Body of pancreas (tissue), 4 donors: Measurements from ENCODE around the gene CACNG5. TPM values are rescaled to one million over a fixed set of nuclear protein-coding genes. Genes with fewer than 3 reads are reported as not detected.

Source experiments
- ATAC-seq: fragments of 150-250 bp; one replicate; pipeline ENCODE4 v1.9.1; 2016
- DNase-seq, 4 donors: peaks; one replicate each; pipeline ENCODE4 v3.0.0-alpha.2; 2019
- H3K27ac ChIP-seq, 4 donors: fragments of 200-600 bp; sonication (generic); 1 replicate in 3 of 4; 2 replicates in 1 of 4; pipeline versions ENCODE4 v1.5.1 to v1.6.1; 2016 to 2019; ENCODE audit warnings: mild to moderate bottlenecking in 1 of 4, mixed read lengths in 1 of 4, moderate library complexity in 1 of 4
- H3K27me3 ChIP-seq, 2 donors: fragments of 200-600 bp; sonication (generic); one replicate each; pipeline ENCODE4 v1.6.0; 2016; ENCODE audit warnings: mild to moderate bottlenecking in 1 of 2
- H3K36me3 ChIP-seq, 2 donors: fragments of 200-600 bp; sonication (generic); replicated peaks in 1 of 2; 2 replicates each; pipeline ENCODE4 v1.5.1; 2016; ENCODE audit warnings: low read depth in 2 of 2; ENCODE audit not compliant: insufficient read depth in 1 of 2
- H3K4me1 ChIP-seq: fragments of 200-600 bp; sonication (generic); one replicate; pipeline ENCODE4 v1.6.0; 2016
- H3K4me3 ChIP-seq, 2 donors: fragments of 200-600 bp; sonication (generic); 1 replicate in 1 of 2; 2 replicates in 1 of 2; pipeline ENCODE4 v1.5.1; 2016 to 2019
- H3K9me3 ChIP-seq, 3 donors: fragments of 200-600 bp; sonication (generic); 1 replicate in 2 of 3; 2 replicates in 1 of 3; pipeline ENCODE4 v1.5.1; 2016
- POLR2A ChIP-seq, 3 donors: fragments of 450-650 bp; IDR thresholded peaks; one replicate each; pipeline ENCODE4 v1.6.1; 2016; ENCODE audit warnings: antibody characterized with exemption in 3 of 3, mild to moderate bottlenecking in 2 of 3
- WGBS, 2 donors: methylation state at CpG; one replicate each; pipeline ENCODE4 v1.1.5; 2017; 5-methylcytosine and 5-hydroxymethylcytosine counted together
- intact Hi-C: fragments of 100-400 bp; cut with DNase I; formaldehyde crosslinking; loops from one replicate; pipeline ENCODE4 v1.15.1; 2023
- total RNA-seq, 2 donors: library from RNA; depleted of rRNA; stranded (reverse); fragments of >200 nt; gene quantifications; one replicate each; pipeline ENCODE4 v1.1.0, GENCODE V29; 2016
- TF ChIP-seq, protein P1 (sequence below), 7 experiments: fragments of 450-650 bp in 4 of 7; fragments of 200-600 bp in 3 of 7; sonication (generic) in 3 of 7; IDR thresholded peaks; one replicate each; pipeline ENCODE4 v1.5.1; 2016 to 2019; ENCODE audit warnings: antibody characterized with exemption in 7 of 7

The CACNG5 gene
- total RNA-seq, 2 donors from 2014 or later, result 0.52 TPM; not detected in 1

GRCh38 chr17:66833201-66833600 is 1.7 kb upstream of the CACNG5 start:
- intact Hi-C loops, result no loop called here
- peaks cover 12% of the 10 kb centered on the region for H3K4me1 ChIP-seq
- no peak overlapping the region for H3K27ac ChIP-seq

GRCh38 chr17:66834426-66834918 is 445 bp upstream of the CACNG5 start:
- DNase-seq (no peak), ATAC-seq (no peak)
- Histone ChIP-seq H3K36me3 (no peaks in the 10 kb centered on the region), H3K27me3 (peaks cover 0 to 10% of the 10 kb centered on the region in 2 donors), H3K4me3 (no peak overlapping the region), H3K9me3 (no peaks in the 10 kb centered on the region), H3K4me1 (peaks cover 8% of the 10 kb centered on the region), H3K27ac (no peak overlapping the region)
- intact Hi-C loops, result no loop called here
- TF ChIP-seq, protein P1, sequence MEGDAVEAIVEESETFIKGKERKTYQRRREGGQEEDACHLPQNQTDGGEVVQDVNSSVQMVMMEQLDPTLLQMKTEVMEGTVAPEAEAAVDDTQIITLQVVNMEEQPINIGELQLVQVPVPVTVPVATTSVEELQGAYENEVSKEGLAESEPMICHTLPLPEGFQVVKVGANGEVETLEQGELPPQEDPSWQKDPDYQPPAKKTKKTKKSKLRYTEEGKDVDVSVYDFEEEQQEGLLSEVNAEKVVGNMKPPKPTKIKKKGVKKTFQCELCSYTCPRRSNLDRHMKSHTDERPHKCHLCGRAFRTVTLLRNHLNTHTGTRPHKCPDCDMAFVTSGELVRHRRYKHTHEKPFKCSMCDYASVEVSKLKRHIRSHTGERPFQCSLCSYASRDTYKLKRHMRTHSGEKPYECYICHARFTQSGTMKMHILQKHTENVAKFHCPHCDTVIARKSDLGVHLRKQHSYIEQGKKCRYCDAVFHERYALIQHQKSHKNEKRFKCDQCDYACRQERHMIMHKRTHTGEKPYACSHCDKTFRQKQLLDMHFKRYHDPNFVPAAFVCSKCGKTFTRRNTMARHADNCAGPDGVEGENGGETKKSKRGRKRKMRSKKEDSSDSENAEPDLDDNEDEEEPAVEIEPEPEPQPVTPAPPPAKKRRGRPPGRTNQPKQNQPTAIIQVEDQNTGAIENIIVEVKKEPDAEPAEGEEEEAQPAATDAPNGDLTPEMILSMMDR (IDR thresholded peaks at IDR 0.05), result no peak
- no peak for TF ChIP-seq POLR2A (IDR thresholded peaks at IDR 0.05)
- 32 to 46% methylated on average over 6 to 7 of the region's 7 CpGs for WGBS, 2 donors

More at GRCh38 chr17:66833201-66833600, 1.7 kb upstream of the CACNG5 start:
- H3K9me3 ChIP-seq, result no peaks in the 10 kb centered on the region
- TF ChIP-seq POLR2A (IDR thresholded peaks at IDR 0.05), result no peak
- TF ChIP-seq, protein P1 (IDR thresholded peaks at IDR 0.05), result no peak
- no peak for DNase-seq
- H3K36me3 ChIP-seq, result no peaks in the 10 kb centered on the region
- H3K4me3 ChIP-seq, result no peak overlapping the region
- H3K27me3 ChIP-seq, result peaks cover 0 to 10% of the 10 kb centered on the region in 2 donors
- WGBS, 2 donors, result 81 to 93% methylated on average over 4 of the region's 4 CpGs
- no peak for ATAC-seq

- 44 to 62% methylated on average over 14 to 16 of the region's 16 CpGs for WGBS, 2 donors
- Histone ChIP-seq H3K4me1 (peaks cover 8% of the 10 kb centered on the region), H3K27me3 (peaks cover 0 to 10% of the 10 kb centered on the region in 2 donors), H3K9me3 (no peaks in the 10 kb centered on the region), H3K4me3 (no peak overlapping the region), H3K27ac (no peak overlapping the region), H3K36me3 (no peaks in the 10 kb centered on the region)
- TF ChIP-seq, protein P1 (IDR thresholded peaks at IDR 0.05), result no peak
- TF ChIP-seq POLR2A (IDR thresholded peaks at IDR 0.05), result no peak
- no peak for ATAC-seq
- intact Hi-C loops, result no loop called here
- no peak for DNase-seq
Observed at GRCh38 chr17:66835476-66835875, 559 bp downstream of the CACNG5 start.

GRCh38 chr17:66836063-66837005 is 1.4 kb downstream of the CACNG5 start:
- 69 to 76% methylated on average over 7 to 11 of the region's 11 CpGs for WGBS, 2 donors
- H3K27me3 ChIP-seq, result peaks cover 0 to 10% of the 10 kb centered on the region in 2 donors
- intact Hi-C loops, result no loop called here

More at GRCh38 chr17:66836063-66837005, 1.4 kb downstream of the CACNG5 start:
- Histone ChIP-seq H3K36me3 (no peaks in the 10 kb centered on the region), H3K27ac (no peak overlapping the region), H3K4me1 (peaks cover 8% of the 10 kb centered on the region), H3K4me3 (no peak overlapping the region), H3K9me3 (no peaks in the 10 kb centered on the region)
- no peak for ATAC-seq
- TF ChIP-seq, protein P1 (IDR thresholded peaks at IDR 0.05), result no peak
- TF ChIP-seq POLR2A (IDR thresholded peaks at IDR 0.05), result no peak
- no peak for DNase-seq
